AG04449 (cell line): ENCODE measurements around the gene MADD.

Experiments used
- CTCF ChIA-PET: fragments of 350-600 bp; formaldehyde crosslinking; extraction: SDS; loops from one replicate; lab custom pipeline; 2021; ENCODE audit warnings: antibody characterized with exemption; lab: Yijun Ruan, JAX
- POLR2A ChIA-PET: fragments of 400-600, 350-600 bp; formaldehyde crosslinking; extraction: SDS; loops from one replicate; lab custom pipeline; 2020; ENCODE audit warnings: antibody characterized with exemption, inconsistent platforms; lab: Yijun Ruan, JAX
- DNase-seq: peaks from one replicate; pipeline ENCODE4 v3.0.0-alpha.2; 2010; ENCODE audit warnings: low read depth, low spot score
- H3K4me3 ChIP-seq: 2 replicates; pipeline ENCODE4 v1.5.1; 2011; ENCODE audit warnings: low read depth, mild to moderate bottlenecking, control low read depth, low read length
- TF ChIP-seq, protein P1 (sequence below): IDR thresholded peaks from one replicate; pipeline ENCODE4 v1.5.1; 2011; ENCODE audit warnings: mild to moderate bottlenecking, moderate library complexity, low read length, control low read depth, inconsistent platforms; ENCODE audit not compliant: insufficient read depth; ENCODE audit errors: missing control alignments

MADD gene

GRCh38 chr11:47375546-47376085 lies 105.7 kb downstream of the MADD start:
- TF ChIP-seq, protein P1, sequence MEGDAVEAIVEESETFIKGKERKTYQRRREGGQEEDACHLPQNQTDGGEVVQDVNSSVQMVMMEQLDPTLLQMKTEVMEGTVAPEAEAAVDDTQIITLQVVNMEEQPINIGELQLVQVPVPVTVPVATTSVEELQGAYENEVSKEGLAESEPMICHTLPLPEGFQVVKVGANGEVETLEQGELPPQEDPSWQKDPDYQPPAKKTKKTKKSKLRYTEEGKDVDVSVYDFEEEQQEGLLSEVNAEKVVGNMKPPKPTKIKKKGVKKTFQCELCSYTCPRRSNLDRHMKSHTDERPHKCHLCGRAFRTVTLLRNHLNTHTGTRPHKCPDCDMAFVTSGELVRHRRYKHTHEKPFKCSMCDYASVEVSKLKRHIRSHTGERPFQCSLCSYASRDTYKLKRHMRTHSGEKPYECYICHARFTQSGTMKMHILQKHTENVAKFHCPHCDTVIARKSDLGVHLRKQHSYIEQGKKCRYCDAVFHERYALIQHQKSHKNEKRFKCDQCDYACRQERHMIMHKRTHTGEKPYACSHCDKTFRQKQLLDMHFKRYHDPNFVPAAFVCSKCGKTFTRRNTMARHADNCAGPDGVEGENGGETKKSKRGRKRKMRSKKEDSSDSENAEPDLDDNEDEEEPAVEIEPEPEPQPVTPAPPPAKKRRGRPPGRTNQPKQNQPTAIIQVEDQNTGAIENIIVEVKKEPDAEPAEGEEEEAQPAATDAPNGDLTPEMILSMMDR, result no peak
- no peak overlapping the region for H3K4me3 ChIP-seq
- ChIA-PET CTCF (interaction anchor here (1.4 to 7.3 kb wide), 6 partner anchors 11 to 211 kb away, joined by 3 to 123 read pairs (median 51); partner anchors contain the start of genes FAM180B, RAPSN and SLC39A13), POLR2A (no interaction called here)
- no peak for DNase-seq

GRCh38 chr11:47376107-47376524 lies 106.2 kb downstream of the MADD start:
- TF ChIP-seq, protein P1, result no peak
- ChIA-PET POLR2A (no interaction called here), CTCF (no interaction called here)
- no peak for DNase-seq
- H3K4me3 ChIP-seq, result no peak overlapping the region

DNA sequence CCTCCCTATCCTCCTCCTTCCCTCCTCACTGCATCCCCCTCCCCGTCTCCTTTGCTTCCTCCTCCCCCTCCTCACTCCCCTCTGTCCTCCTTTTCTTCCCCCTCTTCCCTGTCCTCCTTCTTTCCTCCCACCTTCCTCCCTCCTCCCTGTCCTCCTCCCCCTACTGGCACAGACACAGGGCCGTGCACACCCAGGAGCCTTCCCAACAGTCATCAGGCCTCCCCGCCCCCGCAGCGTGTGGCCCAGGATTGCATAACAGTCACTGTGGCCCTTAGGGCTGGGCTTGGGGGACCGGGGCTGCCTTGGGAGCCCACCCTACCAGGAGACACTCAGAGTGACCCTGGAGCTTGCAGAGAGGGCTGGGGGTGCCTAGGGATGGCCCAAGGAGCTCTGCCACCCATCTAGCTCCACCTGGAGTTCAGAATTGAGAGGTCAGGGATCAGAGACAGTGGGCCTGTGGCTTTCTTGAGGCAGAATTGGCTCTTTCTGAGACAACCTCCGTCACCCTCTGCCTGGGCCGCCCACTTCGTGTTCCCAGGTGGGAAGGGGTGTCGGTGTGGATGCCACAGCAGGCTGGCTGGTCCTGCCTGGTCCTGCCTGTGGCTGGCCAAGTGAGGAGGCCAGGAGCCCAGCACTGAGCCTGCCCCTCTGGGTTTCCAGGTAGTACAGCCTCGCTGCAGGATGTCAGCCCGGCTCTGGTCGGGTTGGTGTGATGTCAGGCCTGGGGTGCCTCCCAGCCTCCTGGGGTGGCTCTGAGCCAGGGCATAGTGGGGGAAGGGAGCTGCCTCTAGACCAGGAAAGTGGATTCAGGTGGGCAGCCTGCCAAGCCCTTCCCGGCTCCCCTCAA lies 106.8 kb downstream of the MADD start:
- no peak for DNase-seq
- TF ChIP-seq, protein P1, result no peak
- CTCF ChIA-PET, result interaction anchor here (1.0 kb wide), 1 partner anchor 15 kb away, joined by 3 read pairs; no protein-coding TSS in a partner anchor
- H3K4me3 ChIP-seq, result no peak overlapping the region
- POLR2A ChIA-PET, result no interaction called here

DNA sequence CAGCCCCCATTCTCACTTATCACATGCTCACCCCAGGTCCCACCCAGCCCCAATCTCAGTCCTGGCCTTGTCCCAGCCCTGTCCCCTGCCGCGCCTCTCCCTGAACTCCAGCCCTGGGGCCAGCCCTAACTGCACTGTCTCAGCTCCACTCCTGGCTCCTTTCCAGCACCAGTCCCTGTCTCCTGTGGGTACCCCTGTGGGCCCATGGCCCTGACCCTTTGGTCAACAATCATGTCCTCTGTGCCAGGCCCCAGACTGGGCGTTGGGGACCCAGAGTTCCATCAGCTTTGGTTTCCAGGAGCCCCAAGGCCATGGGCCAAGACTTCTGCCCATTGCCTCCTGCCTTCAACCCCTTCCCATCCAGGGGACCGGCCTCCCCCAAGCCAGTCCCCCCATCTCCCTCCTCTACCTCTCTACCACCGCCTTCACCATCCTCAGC lies 107.7 kb downstream of the MADD start:
- CTCF ChIA-PET, result interaction anchor here (1.0 kb wide), 1 partner anchor 14 kb away, joined by 3 read pairs; no protein-coding TSS in a partner anchor
- no peak overlapping the region for H3K4me3 ChIP-seq
- TF ChIP-seq, protein P1, result no peak
- DNase-seq, result no peak
- POLR2A ChIA-PET, result no interaction called here

- TF ChIP-seq, protein P1, result no peak
- ChIA-PET POLR2A (no interaction called here), CTCF (interaction anchor here (1.5 kb wide), 1 partner anchor 15 kb away, joined by 6 read pairs; no protein-coding TSS in a partner anchor)
- DNase-seq, result no peak
- no peak within 1 kb of the TSS for H3K4me3 ChIP-seq
These were observed 108.3 kb downstream of the MADD start, which contains the start of gene SPI1 for GRCh38 chr11:47378010-47378835. TSS of gene SPI1 (minus strand) at chr11:47378547. CDS start at chr11:47378353, 194 bp downstream.

- ChIA-PET CTCF (interaction anchor here (1.5 kb wide), 1 partner anchor 14 kb away, joined by 6 read pairs; no protein-coding TSS in a partner anchor), POLR2A (no interaction called here)
- no peak for DNase-seq
- TF ChIP-seq, protein P1, result no peak
- no peak overlapping the region for H3K4me3 ChIP-seq
These were observed 108.9 kb downstream of the MADD start for GRCh38 chr11:47378836-47379170.
